AG04450 (cell line): ENCODE results near the gene WDR82. TPM values are rescaled to one million over a fixed set of nuclear protein-coding genes. Genes with fewer than 3 reads are reported as not detected.

ENCODE experiments used
- CTCF ChIA-PET: fragments of 300-600, 350-600 bp; formaldehyde crosslinking; extraction: SDS; loops from one replicate; lab custom pipeline; 2022; ENCODE audit warnings: antibody characterized with exemption, inconsistent platforms; lab: Charles Lee
- POLR2A ChIA-PET: fragments of 350-600 bp; formaldehyde crosslinking; extraction: SDS; loops from one replicate; lab custom pipeline; 2021; ENCODE audit warnings: antibody characterized with exemption, inconsistent platforms; lab: Yijun Ruan, JAX
- DNase-seq: peaks from one replicate; pipeline ENCODE4 v3.0.0-alpha.2; 2011; ENCODE audit warnings: low read depth, low spot score
- H3K27ac ChIP-seq: one replicate; pipeline ENCODE4 v1.5.1; 2012; ENCODE audit warnings: low read depth, low read length, control low read depth
- H3K27me3 ChIP-seq: one replicate; pipeline ENCODE4 v1.6.0; 2012; ENCODE audit warnings: low read length; ENCODE audit not compliant: control insufficient read depth, insufficient read depth
- H3K4me3 ChIP-seq: 2 replicates; pipeline ENCODE4 v1.5.1; 2011; ENCODE audit warnings: mild to moderate bottlenecking, low read depth, low read length, control low read depth
- H3K9me3 ChIP-seq: 2 replicates; pipeline ENCODE4 v1.5.1; 2012; ENCODE audit warnings: low read length; ENCODE audit not compliant: control insufficient read depth, insufficient read depth
- polyA plus RNA-seq: library from polyadenylated mRNA; depleted of rRNA; stranded (reverse); fragments of >200 nt; gene quantifications from 2 replicates; pipeline ENCODE4 v1.2.3, GENCODE V29; 2011
- TF ChIP-seq, protein P1 (sequence below): IDR thresholded peaks from 2 replicates; pipeline ENCODE4 v1.5.1; 2011; ENCODE audit warnings: low read depth, low read length, control low read depth, inconsistent platforms

Gene WDR82
- polyA plus RNA-seq, 1 experiment = 77.6 TPM

DNA sequence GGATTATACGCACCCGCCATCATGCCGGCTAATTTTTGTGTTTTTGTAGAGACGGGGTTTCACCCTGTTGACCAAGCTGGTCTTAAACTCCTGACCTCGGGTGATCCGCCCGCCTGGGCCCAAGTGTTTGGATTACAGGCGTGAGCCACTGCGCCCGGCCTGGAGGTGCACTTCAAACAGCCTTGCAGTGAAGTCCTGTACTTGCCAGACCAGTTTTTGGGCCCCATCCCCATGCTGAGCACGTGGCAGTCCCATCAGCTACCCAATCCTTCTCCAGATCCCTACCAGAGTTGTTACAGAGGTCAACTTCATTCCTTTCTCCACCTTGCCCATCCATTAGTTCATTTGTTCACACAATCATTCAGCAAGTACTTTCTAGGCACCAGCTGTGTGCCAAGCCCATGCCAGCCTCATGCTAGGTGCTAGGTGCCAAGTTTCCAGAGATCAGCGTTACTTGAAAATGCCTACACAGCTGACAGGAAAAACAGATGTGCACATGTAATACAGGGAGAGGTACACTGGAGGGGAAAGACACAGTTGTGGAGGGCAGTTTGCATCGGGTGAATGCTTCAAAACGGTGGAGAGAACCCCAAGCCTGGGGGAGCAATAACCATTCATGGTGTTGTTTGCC, 39.9 kb upstream of the WDR82 start:
- TF ChIP-seq, protein P1, sequence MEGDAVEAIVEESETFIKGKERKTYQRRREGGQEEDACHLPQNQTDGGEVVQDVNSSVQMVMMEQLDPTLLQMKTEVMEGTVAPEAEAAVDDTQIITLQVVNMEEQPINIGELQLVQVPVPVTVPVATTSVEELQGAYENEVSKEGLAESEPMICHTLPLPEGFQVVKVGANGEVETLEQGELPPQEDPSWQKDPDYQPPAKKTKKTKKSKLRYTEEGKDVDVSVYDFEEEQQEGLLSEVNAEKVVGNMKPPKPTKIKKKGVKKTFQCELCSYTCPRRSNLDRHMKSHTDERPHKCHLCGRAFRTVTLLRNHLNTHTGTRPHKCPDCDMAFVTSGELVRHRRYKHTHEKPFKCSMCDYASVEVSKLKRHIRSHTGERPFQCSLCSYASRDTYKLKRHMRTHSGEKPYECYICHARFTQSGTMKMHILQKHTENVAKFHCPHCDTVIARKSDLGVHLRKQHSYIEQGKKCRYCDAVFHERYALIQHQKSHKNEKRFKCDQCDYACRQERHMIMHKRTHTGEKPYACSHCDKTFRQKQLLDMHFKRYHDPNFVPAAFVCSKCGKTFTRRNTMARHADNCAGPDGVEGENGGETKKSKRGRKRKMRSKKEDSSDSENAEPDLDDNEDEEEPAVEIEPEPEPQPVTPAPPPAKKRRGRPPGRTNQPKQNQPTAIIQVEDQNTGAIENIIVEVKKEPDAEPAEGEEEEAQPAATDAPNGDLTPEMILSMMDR = no peak
- no peak for DNase-seq
- Histone ChIP-seq H3K27ac (no peak overlapping the region), H3K4me3 (no peak overlapping the region), H3K9me3 (no peaks in the 10 kb centered on the region; the same call in 1 of the 2 replicates), H3K27me3 (peaks cover 2% of the 10 kb centered on the region)
- POLR2A ChIA-PET = interaction anchor here (1.3 kb wide), 1 partner anchor 81 kb away, joined by 4 read pairs; no protein-coding TSS in a partner anchor
- CTCF ChIA-PET = interaction anchor here (1.7 to 2.4 kb wide), 2 partner anchors 21 to 98 kb away, joined by 6 to 10 read pairs; no protein-coding TSS in a partner anchor

GRCh38 chr3:52317208-52318000, 39.0 kb upstream of the WDR82 start:
- H3K27ac ChIP-seq = no peak overlapping the region
- H3K27me3 ChIP-seq = peaks cover 2% of the 10 kb centered on the region
- DNase-seq = no peak
- H3K4me3 ChIP-seq = peak overlapping the region; percentile 55
- no peaks in the 10 kb centered on the region; the same call in 1 of the 2 replicates for H3K9me3 ChIP-seq
- ChIA-PET POLR2A (interaction anchor here (1.3 kb wide), 1 partner anchor 80 kb away, joined by 4 read pairs; no protein-coding TSS in a partner anchor), CTCF (interaction anchor here (0.9 to 1.7 kb wide), 2 partner anchors 22 to 97 kb away, joined by 3 to 6 read pairs; no protein-coding TSS in a partner anchor)
- TF ChIP-seq, protein P1 = no peak

GRCh38 chr3:52315977-52316764, 37.7 kb upstream of the WDR82 start, which contains the start of gene DNAH1:
TSS of gene DNAH1 (plus strand) at chr3:52316319. CDS start at chr3:52322443, 6,124 bp downstream.
- H3K27me3 ChIP-seq = peaks cover 2% of the 10 kb centered on the region
- TF ChIP-seq, protein P1 = no peak
- no peaks in the 10 kb centered on the region; the same call in 1 of the 2 replicates for H3K9me3 ChIP-seq
- POLR2A ChIA-PET = no interaction called here
- CTCF ChIA-PET = interaction anchor here (0.9 to 1.7 kb wide), 3 partner anchors 23 to 96 kb away, joined by 3 to 6 read pairs (median 4); no protein-coding TSS in a partner anchor
- H3K27ac ChIP-seq = no peak within 1 kb of the TSS
- no peak for DNase-seq
- no peak within 1 kb of the TSS for H3K4me3 ChIP-seq

- no peak overlapping the region for H3K27ac ChIP-seq
- POLR2A ChIA-PET = no interaction called here
- no peak for DNase-seq
- H3K9me3 ChIP-seq = no peaks in the 10 kb centered on the region; the same call in 1 of the 2 replicates
- CTCF ChIA-PET = interaction anchor here (0.9 kb wide), 1 partner anchor 24 kb away, joined by 4 read pairs; no protein-coding TSS in a partner anchor
- peaks cover 2% of the 10 kb centered on the region for H3K27me3 ChIP-seq
- TF ChIP-seq, protein P1 = no peak
- no peak overlapping the region for H3K4me3 ChIP-seq
Observed at GRCh38 chr3:52315006-52315405, 36.6 kb upstream of the WDR82 start.
